ENCODE measurements around the gene CCDC93.
"Not testable (repeated sequence)": the region's sequence is repeated elsewhere in the genome, so short reads cannot be mapped to it uniquely, and the experiment has no call there.

Gene CCDC93

DNA sequence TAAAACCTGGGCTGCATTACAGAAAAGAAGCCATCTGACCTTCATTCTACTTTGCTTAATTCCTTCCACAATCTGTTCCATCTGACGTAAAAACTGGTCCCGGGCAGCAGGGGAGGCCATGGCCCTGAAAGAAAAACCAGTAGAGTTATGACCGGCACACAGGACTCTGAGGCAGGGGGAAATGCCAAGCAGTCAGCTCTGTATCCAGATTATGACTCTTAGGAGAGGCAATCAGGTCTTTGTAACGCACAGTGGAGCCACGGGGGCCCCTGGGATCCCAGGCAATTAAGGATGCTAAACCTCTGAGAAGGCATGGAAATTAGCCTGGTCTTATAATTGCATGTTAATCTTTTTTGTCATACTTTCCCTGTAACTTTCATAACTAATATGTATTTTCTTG lies 78.4 kb downstream of the CCDC93 start:
- DNase-seq (ENCODE audit: extremely low spot score) = no peak

DNA sequence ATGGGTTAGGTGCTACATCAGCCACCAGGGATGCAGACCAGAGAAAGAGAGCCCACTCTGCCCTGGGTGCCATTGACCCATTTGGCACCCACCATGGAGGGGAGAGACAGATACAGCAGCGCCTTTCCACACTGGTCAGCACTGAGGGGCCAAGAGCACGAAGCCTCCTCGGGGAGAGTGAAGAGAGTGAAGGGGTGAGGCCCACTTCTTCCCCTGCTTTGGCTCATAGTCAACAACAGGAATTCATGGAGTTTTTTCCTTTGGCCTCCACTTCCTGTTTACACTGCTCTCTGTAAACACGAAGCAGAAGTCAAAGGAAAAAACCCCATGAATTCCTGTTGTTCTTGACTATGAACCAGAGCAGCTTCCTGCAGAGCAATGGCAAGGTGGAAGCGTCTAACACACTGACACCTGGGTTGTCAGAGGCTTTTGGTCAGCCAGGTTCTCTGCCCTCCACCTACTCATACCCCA lies 80.0 kb downstream of the CCDC93 start:
- CTCF ChIA-PET = no interaction called here
- POLR2A ChIA-PET = no interaction called here
- TF ChIP-seq CTBP1 (IDR thresholded peaks at IDR 0.05; ENCODE audit: borderline replicate concordance) (no peak), L3MBTL2 (conservative IDR thresholded peaks at IDR 0.05) (no peak), TARDBP (IDR thresholded peaks at IDR 0.05) (no peak), LEF1 (IDR thresholded peaks at IDR 0.05; ENCODE audit: borderline replicate concordance) (no peak), SP1 (IDR thresholded peaks at IDR 0.05) (no peak), ELF4 (IDR thresholded peaks at IDR 0.05) (no peak), SUZ12 (IDR thresholded peaks at IDR 0.05) (no peak)
- no peak for DNase-seq (ENCODE audit: extremely low spot score)

More for the DNA sequence above, 78.4 kb downstream of the CCDC93 start:
- TF ChIP-seq, protein P1, sequence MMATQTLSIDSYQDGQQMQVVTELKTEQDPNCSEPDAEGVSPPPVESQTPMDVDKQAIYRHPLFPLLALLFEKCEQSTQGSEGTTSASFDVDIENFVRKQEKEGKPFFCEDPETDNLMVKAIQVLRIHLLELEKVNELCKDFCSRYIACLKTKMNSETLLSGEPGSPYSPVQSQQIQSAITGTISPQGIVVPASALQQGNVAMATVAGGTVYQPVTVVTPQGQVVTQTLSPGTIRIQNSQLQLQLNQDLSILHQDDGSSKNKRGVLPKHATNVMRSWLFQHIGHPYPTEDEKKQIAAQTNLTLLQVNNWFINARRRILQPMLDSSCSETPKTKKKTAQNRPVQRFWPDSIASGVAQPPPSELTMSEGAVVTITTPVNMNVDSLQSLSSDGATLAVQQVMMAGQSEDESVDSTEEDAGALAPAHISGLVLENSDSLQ (IDR thresholded peaks at IDR 0.05) = no peak
- TF ChIP-seq FOXM1 (IDR thresholded peaks at IDR 0.05; ENCODE audit: borderline replicate concordance) (no peak), ARNT (IDR thresholded peaks at IDR 0.05) (no peak), ZNF384 (IDR thresholded peaks at IDR 0.05) (no peak)
- ChIA-PET POLR2A (no interaction called here), CTCF (no interaction called here)

DNA sequence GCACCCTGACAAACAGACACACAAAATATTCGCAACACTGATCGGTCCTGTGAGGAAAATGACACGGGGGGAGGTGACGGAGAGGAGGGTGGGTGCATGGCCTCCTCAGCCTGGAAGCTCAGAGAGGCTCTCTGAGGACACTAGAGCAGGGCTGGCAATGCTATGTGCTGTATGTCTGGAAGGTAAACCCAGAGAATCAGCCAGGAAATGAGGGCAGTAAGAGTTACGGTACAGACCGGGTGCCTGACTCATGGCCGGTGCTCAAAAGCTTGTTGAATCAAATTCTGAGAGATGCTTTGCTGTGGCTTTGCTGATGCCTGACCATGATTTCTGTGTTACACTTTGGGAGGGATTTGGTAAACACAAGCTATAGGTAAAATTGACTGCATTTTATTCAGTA lies 81.9 kb downstream of the CCDC93 start:
- TF ChIP-seq ZNF384 (IDR thresholded peaks at IDR 0.05) = no peak
- no peak for TF ChIP-seq FOXA1 (IDR thresholded peaks at IDR 0.05)
- TF ChIP-seq NFRKB (IDR thresholded peaks at IDR 0.05) = no peak
- no peak for TF ChIP-seq ELF4 (IDR thresholded peaks at IDR 0.05)
- TF ChIP-seq SUZ12 (IDR thresholded peaks at IDR 0.05) = no peak
- TF ChIP-seq LEF1 (IDR thresholded peaks at IDR 0.05; ENCODE audit: borderline replicate concordance) = no peak
- no peak for TF ChIP-seq BHLHE40 (IDR thresholded peaks at IDR 0.05; ENCODE audit: borderline replicate concordance)
- TF ChIP-seq CTBP1 (IDR thresholded peaks at IDR 0.05; ENCODE audit: borderline replicate concordance) = no peak
- TF ChIP-seq, protein P1 (IDR thresholded peaks at IDR 0.05) = no peak
- no peak for TF ChIP-seq FOXM1 (IDR thresholded peaks at IDR 0.05; ENCODE audit: borderline replicate concordance)
- no peak for TF ChIP-seq L3MBTL2 (conservative IDR thresholded peaks at IDR 0.05)
- TF ChIP-seq FOXK2 (IDR thresholded peaks at IDR 0.05) = no peak
- no peak for TF ChIP-seq ARNT (IDR thresholded peaks at IDR 0.05)
- TF ChIP-seq HDGF (IDR thresholded peaks at IDR 0.05; ENCODE audit: borderline replicate concordance) = no peak
- TF ChIP-seq TARDBP (IDR thresholded peaks at IDR 0.05) = no peak
- TF ChIP-seq SP1 (IDR thresholded peaks at IDR 0.05) = no peak
- CTCF ChIA-PET = no interaction called here
- POLR2A ChIA-PET = no interaction called here
- DNase-seq (ENCODE audit: extremely low spot score) = no peak

DNA sequence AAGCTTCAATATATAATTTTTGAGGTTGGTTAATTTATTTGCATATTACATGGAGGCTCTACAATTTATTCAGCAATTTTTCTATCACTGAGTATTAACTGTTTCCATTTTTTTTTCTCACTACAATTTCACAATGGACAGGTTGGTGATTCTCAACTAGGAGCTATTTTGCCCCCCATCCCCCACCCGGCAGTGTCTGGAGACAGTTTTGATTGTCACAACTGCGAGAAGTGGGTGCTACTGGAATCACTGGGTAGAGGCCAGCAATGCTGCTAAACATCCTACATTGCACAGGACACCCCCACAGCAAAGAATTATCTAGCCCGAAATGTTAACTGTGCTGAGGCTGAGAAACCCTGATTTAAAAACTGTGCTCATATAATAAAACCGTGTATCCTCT lies 82.6 kb downstream of the CCDC93 start:
- no peak for TF ChIP-seq CTBP1 (IDR thresholded peaks at IDR 0.05; ENCODE audit: borderline replicate concordance)
- no peak for TF ChIP-seq SP1 (IDR thresholded peaks at IDR 0.05)
- no peak for TF ChIP-seq NFRKB (IDR thresholded peaks at IDR 0.05)
- TF ChIP-seq TARDBP (IDR thresholded peaks at IDR 0.05) = no peak
- no peak for TF ChIP-seq LEF1 (IDR thresholded peaks at IDR 0.05; ENCODE audit: borderline replicate concordance)
- TF ChIP-seq FOXK2 (IDR thresholded peaks at IDR 0.05) = no peak
- no peak for TF ChIP-seq HDGF (IDR thresholded peaks at IDR 0.05; ENCODE audit: borderline replicate concordance)
- no peak for TF ChIP-seq ELF4 (IDR thresholded peaks at IDR 0.05)
- TF ChIP-seq FOXM1 (IDR thresholded peaks at IDR 0.05; ENCODE audit: borderline replicate concordance) = no peak
- TF ChIP-seq ARNT (IDR thresholded peaks at IDR 0.05) = no peak
- no peak for TF ChIP-seq SUZ12 (IDR thresholded peaks at IDR 0.05)
- TF ChIP-seq, protein P1 (IDR thresholded peaks at IDR 0.05) = no peak
- no peak for TF ChIP-seq FOXA1 (IDR thresholded peaks at IDR 0.05)
- POLR2A ChIA-PET = no interaction called here
- no peak for DNase-seq (ENCODE audit: extremely low spot score)
- CTCF ChIA-PET = interaction anchor here (0.6 kb wide), 1 partner anchor 100 kb away, joined by 5 read pairs; no protein-coding TSS in a partner anchor

DNA sequence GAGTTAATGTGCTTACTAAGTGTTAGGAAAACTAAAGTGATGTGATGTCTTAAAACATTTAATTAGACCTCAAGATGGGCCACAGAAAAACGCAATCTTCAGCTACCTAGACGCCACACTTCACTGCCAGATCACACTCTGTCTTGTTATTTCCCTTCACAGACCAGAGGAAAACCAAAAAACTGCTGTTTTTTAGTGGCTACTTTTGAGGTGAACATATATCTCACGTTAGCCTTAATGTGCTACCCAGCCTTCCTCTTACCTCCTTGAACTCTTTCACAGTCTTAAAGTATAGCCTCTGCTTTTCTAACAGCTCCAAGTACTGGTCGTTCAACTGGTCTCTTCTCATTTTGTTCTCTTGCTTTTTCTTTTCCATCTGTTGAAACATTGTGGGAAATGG lies 83.1 kb downstream of the CCDC93 start:
- POLR2A ChIA-PET = no interaction called here
- TF ChIP-seq HDGF (IDR thresholded peaks at IDR 0.05; ENCODE audit: borderline replicate concordance) = no peak
- no peak for TF ChIP-seq ZNF384 (IDR thresholded peaks at IDR 0.05)
- TF ChIP-seq TARDBP (IDR thresholded peaks at IDR 0.05) = no peak
- no peak for TF ChIP-seq CTBP1 (IDR thresholded peaks at IDR 0.05; ENCODE audit: borderline replicate concordance)
- no peak for TF ChIP-seq ARNT (IDR thresholded peaks at IDR 0.05)
- TF ChIP-seq LEF1 (IDR thresholded peaks at IDR 0.05; ENCODE audit: borderline replicate concordance) = no peak
- TF ChIP-seq, protein P1 (IDR thresholded peaks at IDR 0.05) = no peak
- no peak for TF ChIP-seq SP1 (IDR thresholded peaks at IDR 0.05)
- no peak for TF ChIP-seq FOXK2 (IDR thresholded peaks at IDR 0.05)
- TF ChIP-seq BHLHE40 (IDR thresholded peaks at IDR 0.05; ENCODE audit: borderline replicate concordance) = no peak
- TF ChIP-seq NFRKB (IDR thresholded peaks at IDR 0.05) = no peak
- no peak for TF ChIP-seq SUZ12 (IDR thresholded peaks at IDR 0.05)
- TF ChIP-seq FOXM1 (IDR thresholded peaks at IDR 0.05; ENCODE audit: borderline replicate concordance) = no peak
- TF ChIP-seq L3MBTL2 (conservative IDR thresholded peaks at IDR 0.05) = no peak
- no peak for DNase-seq (ENCODE audit: extremely low spot score)
- CTCF ChIA-PET = no interaction called here

DNA sequence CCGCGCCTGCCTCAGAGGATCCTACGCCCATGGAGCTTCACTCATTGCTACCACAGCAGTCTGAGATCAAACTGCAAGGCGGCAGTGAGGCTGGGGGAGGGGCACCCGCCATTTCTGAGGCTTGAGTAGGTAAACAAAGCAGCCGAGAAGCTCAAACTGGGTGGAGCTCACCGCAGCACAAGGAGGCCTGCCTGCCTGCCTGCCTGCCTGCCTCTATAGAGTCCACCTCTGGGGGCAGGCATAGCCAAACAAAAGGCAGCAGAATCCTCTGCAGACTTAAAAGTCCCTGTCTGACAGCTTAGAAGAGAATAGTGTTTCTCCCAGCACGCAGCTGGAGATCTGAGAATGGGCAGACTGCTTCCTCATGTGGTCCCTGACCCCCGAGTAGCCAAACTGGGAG lies 90.4 kb downstream of the CCDC93 start:
- POLR2A ChIA-PET; CTCF ChIA-PET; DNase-seq (ENCODE audit: extremely low spot score): not testable (repeated sequence)

All from HEK293T (cell line).